OCI-M1 (cell line): ENCODE data around the gene ATP8A2.

Experiments used
- DNase-seq: peaks from one replicate; lab custom pipeline; 2025; lab: John Stamatoyannopoulos, UW

The ATP8A2 gene

GRCh38 chr13:25630329-25630900 lies 258.6 kb downstream of the ATP8A2 start:
- no peak for DNase-seq

GRCh38 chr13:25632166-25632888 lies 260.6 kb downstream of the ATP8A2 start:
- DNase-seq: no peak

GRCh38 chr13:25633093-25633492 lies 261.3 kb downstream of the ATP8A2 start:
- DNase-seq: no peak

- no peak for DNase-seq
These were observed 273.9 kb downstream of the ATP8A2 start for GRCh38 chr13:25645681-25646080.

GRCh38 chr13:25649001-25649633 lies 277.3 kb downstream of the ATP8A2 start:
- no peak for DNase-seq

- no peak for DNase-seq
These were observed 281.0 kb downstream of the ATP8A2 start for GRCh38 chr13:25652764-25653163.

GRCh38 chr13:25654322-25654721 lies 282.5 kb downstream of the ATP8A2 start:
- no peak for DNase-seq

- DNase-seq: no peak
These were observed 285.4 kb downstream of the ATP8A2 start for GRCh38 chr13:25657157-25657556.

- no peak for DNase-seq
These were observed 287.5 kb downstream of the ATP8A2 start for GRCh38 chr13:25659091-25659795.

- no peak for DNase-seq
These were observed 289.2 kb downstream of the ATP8A2 start for GRCh38 chr13:25660996-25661395.

GRCh38 chr13:25662516-25662915 lies 290.7 kb downstream of the ATP8A2 start:
- DNase-seq: no peak

- DNase-seq: no peak
These were observed 296.6 kb downstream of the ATP8A2 start for GRCh38 chr13:25668345-25668744.

GRCh38 chr13:25673711-25674110 lies 301.9 kb downstream of the ATP8A2 start:
- no peak for DNase-seq

GRCh38 chr13:25674371-25674770 lies 302.6 kb downstream of the ATP8A2 start:
- DNase-seq: no peak

GRCh38 chr13:25675060-25675459 lies 303.3 kb downstream of the ATP8A2 start:
- no peak for DNase-seq

- DNase-seq: no peak
These were observed 306.2 kb downstream of the ATP8A2 start for GRCh38 chr13:25677956-25678355.

- no peak for DNase-seq
These were observed 306.6 kb downstream of the ATP8A2 start for GRCh38 chr13:25678398-25678797.

GRCh38 chr13:25679159-25679558 lies 307.4 kb downstream of the ATP8A2 start:
- DNase-seq: no peak

GRCh38 chr13:25679936-25680335 lies 308.2 kb downstream of the ATP8A2 start:
- DNase-seq: no peak

- DNase-seq: no peak
These were observed 310.5 kb downstream of the ATP8A2 start for GRCh38 chr13:25682276-25682675.

GRCh38 chr13:25683056-25683455 lies 311.3 kb downstream of the ATP8A2 start:
- DNase-seq: no peak

- DNase-seq: no peak
These were observed 312.0 kb downstream of the ATP8A2 start for GRCh38 chr13:25683662-25684370.
